Bronchial epithelial cell (primary cell): ENCODE measurements around the gene TIMP4. TPM values are rescaled to one million over a fixed set of nuclear protein-coding genes. Genes with fewer than 3 reads are reported as not detected.

Experiments used
- DNase-seq: peaks from one replicate; pipeline ENCODE4 v3.0.0-alpha.2; 2010; ENCODE audit warnings: low read depth
- FAIRE-seq: peaks from 2 replicates; lab custom pipeline; 2011; peaks lifted over from hg19 to GRCh38; lab: Jason Lieb, UNC
- H3K27me3 ChIP-seq: 2 replicates; pipeline ENCODE4 v1.5.1; 2011; ENCODE audit warnings: low read length; ENCODE audit not compliant: control insufficient read depth, insufficient read depth
- H3K36me3 ChIP-seq: 2 replicates; pipeline ENCODE4 v1.5.1; 2011; ENCODE audit warnings: low read length; ENCODE audit not compliant: control insufficient read depth, insufficient read depth
- H3K4me3 ChIP-seq: 2 replicates; pipeline ENCODE4 v1.5.1; 2011; ENCODE audit warnings: mild to moderate bottlenecking, low read depth, low read length, control low read depth
- total RNA-seq: library from RNA; depleted of rRNA; stranded (reverse); fragments of >200 nt; gene quantifications from 2 replicates; pipeline ENCODE4 v1.2.1, GENCODE V29; 2014
- TF ChIP-seq, protein P1 (sequence below): IDR thresholded peaks from 2 replicates; pipeline ENCODE4 v1.5.1; 2011; ENCODE audit warnings: mild to moderate bottlenecking, moderate library complexity, low read length, control low read depth, inconsistent platforms; ENCODE audit not compliant: insufficient read depth, severe bottlenecking

The TIMP4 gene
- total RNA-seq, 1 donor from 2014 or later, result 1.1 TPM

DNA sequence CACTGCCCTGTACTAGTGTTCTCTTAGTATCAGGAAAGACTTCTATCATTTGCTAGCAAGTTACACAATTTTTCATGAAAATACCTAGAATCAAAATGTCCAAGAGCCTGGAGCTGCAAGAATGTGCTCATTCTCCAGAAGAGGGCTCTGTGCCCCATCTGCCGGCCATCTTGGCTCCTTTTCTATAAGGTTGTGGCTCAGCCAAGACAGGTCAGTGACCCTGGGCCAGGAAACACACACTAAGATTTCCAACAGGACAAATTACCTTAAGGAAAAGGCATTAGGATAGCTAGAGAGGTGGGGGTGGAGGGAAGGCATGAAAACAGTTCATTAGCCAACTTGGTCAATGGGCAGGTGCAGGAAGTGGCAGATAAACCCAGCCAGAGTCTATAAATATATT lies 20.7 kb downstream of the TIMP4 start:
- TF ChIP-seq, protein P1, sequence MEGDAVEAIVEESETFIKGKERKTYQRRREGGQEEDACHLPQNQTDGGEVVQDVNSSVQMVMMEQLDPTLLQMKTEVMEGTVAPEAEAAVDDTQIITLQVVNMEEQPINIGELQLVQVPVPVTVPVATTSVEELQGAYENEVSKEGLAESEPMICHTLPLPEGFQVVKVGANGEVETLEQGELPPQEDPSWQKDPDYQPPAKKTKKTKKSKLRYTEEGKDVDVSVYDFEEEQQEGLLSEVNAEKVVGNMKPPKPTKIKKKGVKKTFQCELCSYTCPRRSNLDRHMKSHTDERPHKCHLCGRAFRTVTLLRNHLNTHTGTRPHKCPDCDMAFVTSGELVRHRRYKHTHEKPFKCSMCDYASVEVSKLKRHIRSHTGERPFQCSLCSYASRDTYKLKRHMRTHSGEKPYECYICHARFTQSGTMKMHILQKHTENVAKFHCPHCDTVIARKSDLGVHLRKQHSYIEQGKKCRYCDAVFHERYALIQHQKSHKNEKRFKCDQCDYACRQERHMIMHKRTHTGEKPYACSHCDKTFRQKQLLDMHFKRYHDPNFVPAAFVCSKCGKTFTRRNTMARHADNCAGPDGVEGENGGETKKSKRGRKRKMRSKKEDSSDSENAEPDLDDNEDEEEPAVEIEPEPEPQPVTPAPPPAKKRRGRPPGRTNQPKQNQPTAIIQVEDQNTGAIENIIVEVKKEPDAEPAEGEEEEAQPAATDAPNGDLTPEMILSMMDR, result peak; percentile 55
- DNase-seq (peak; percentile 21), FAIRE-seq (no peak)
- no peaks in the 10 kb centered on the region for H3K36me3 ChIP-seq
- no peaks in the 10 kb centered on the region for H3K27me3 ChIP-seq
- H3K4me3 ChIP-seq, result no peak overlapping the region

DNA sequence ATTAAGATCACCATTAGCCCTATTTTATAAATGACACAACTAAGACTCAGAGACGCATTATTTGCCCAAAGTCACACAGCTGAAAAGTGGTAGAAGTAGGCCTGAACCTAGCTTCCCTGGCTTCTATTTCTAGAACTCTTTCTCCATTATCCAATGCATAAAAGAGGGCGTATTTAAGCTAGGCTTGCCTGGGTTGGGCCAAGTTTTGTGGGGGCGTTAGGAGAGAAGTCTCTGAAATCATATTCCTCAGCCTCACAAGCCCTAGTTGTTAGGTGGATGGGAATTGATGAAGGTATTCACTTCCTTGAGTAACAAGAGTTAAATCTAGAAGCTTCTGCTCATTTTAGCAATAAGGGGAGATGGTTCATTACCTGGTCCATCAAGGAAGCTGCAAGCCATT lies 22.3 kb downstream of the TIMP4 start:
- TF ChIP-seq, protein P1, result no peak
- FAIRE-seq (no peak), DNase-seq (no peak)
- Histone ChIP-seq H3K36me3 (no peaks in the 10 kb centered on the region), H3K27me3 (no peaks in the 10 kb centered on the region), H3K4me3 (no peak overlapping the region)

DNA sequence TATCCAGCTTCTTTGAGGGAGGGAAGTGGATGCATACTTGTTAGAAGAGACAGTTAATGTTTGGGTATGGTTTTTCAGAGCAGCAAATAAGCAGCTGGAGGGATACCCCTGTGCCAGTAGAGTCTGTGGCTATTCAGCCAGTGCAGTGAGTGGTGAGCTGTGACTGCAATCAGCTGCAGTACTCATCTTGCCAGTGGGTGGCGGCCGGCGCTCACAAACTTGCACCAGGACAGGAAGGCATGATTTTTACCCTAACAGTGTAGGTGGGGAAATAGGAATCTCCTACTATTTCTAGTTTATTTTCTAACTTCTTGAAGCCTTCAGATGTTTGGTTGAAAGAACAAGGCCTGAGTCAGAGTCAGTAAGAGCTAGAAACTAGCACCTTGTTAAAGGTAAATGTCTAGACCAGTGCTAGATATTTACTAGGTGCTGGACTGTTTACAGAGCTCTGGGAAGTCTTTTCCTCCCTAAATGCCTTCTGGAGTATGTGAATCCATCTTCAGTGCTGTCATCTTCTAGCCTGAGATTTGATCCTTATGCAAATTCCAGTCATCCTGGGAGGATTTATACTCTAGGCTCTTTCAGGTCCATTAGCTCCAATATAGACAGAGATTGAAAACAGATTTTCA lies 23.6 kb downstream of the TIMP4 start:
- peak; percentile 38 for DNase-seq
- H3K36me3 ChIP-seq, result no peaks in the 10 kb centered on the region
- H3K27me3 ChIP-seq, result peaks cover 4% of the 10 kb centered on the region
- H3K4me3 ChIP-seq, result no peak overlapping the region
- TF ChIP-seq, protein P1, result peak; percentile 89
- FAIRE-seq, result no peak

GRCh38 chr3:12132881-12133280 lies 25.8 kb downstream of the TIMP4 start:
- H3K27me3 ChIP-seq, result peaks cover 4% of the 10 kb centered on the region
- no peak for FAIRE-seq
- TF ChIP-seq, protein P1, result no peak

DNA sequence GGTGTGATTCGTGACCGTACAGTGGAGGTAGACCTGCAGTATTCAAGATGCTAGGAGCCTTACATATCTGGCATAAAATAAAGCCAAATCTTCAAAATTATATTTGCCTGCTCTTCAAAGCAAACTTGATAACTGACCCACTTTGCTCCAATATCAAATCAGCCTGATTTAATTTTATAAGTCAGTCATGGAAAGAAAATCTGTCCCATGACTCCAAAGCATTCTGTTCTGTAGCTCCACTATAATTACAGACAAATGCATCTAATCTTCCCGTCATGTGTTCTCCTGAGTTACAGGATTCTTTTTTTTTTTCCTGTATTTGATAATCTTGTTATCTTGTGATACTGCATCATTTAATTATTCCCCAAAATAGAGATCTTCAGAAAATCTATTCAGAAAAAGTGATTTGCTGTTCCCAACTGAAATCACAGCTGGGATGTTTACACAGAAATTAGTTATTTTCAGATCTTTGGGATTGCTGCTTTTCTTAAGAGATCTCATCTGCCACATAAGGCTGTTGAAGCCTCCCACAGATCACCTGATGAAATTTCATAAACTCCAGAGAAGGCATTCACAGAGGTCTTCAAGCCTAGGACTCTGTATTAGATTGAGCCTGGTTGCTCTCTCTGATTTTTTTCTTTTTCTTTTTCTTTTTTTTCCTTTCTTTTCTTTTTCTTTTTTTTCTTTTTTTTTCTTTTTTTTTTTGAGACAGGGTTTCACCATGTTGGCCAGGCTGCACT lies 27.2 kb downstream of the TIMP4 start:
- no peaks in the 10 kb centered on the region for H3K36me3 ChIP-seq
- DNase-seq (no peak), FAIRE-seq (no peak)
- TF ChIP-seq, protein P1, result no peak
- no peak overlapping the region for H3K4me3 ChIP-seq
- H3K27me3 ChIP-seq, result peaks cover 4% of the 10 kb centered on the region

More at GRCh38 chr3:12132881-12133280, 25.8 kb downstream of the TIMP4 start:
- Histone ChIP-seq H3K4me3 (no peak overlapping the region), H3K36me3 (no peaks in the 10 kb centered on the region)
- DNase-seq, result no peak

- FAIRE-seq, result no peak
- no peaks in the 10 kb centered on the region for H3K36me3 ChIP-seq
- H3K4me3 ChIP-seq, result no peak overlapping the region
- TF ChIP-seq, protein P1, result no peak
- no peak for DNase-seq
- peaks cover 4% of the 10 kb centered on the region for H3K27me3 ChIP-seq
Observed at GRCh38 chr3:12127391-12127790, 31.3 kb downstream of the TIMP4 start.
